Measurements from ENCODE around the gene ADAMTS10.
"Not testable (repeated sequence)": the region's sequence is repeated elsewhere in the genome, so short reads cannot be mapped to it uniquely, and the experiment has no call there.

The ADAMTS10 gene

DNA sequence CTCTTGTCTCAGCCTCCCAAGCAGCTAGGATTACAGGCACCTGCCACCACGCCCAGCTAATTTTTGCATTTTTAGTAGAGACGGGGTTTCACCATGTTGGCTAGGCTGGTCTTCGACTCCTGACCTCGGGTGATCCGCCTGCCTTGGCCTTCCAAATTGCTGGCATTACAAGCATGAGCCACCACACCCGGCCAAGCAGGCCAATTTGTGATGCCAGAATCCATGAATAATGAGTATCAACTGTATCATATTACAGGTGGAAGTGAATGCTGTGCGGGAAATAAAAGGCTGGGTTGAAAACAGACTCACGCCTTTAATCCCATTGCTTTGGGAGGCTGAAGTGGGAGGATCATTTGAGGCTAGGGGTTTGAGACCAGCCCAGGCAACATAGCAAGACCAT lies 16.3 kb upstream of the ADAMTS10 start:
- no peak for TF ChIP-seq CTCF (IDR thresholded peaks at IDR 0.05; ENCODE audit: extremely low read depth, missing control alignments)
- DNase-seq (ENCODE audit: low spot score) = no peak

DNA sequence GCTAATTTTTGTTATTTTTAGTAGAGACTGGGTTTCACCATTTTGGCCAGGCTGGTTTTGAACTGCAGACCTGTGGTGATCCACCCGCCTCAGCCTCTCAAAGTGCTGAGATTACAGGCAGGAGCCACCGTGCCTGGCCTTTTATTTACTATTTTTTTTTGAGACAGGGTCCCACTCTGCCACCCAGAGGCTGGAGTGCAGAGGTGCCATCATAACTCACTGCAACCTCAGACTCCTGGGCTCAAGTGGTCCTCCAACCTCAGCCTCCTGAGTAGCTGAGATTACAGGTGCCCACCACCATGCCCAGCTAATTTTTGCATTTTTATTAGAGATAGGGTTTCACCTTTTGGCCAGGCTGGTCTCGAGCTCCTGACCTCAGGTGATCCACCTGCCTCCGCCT lies 12.4 kb upstream of the ADAMTS10 start:
- DNase-seq (ENCODE audit: low spot score) = not testable (repeated sequence)

GRCh38 chr19:8618751-8619150 lies 8.2 kb upstream of the ADAMTS10 start:
- TF ChIP-seq CTCF (IDR thresholded peaks at IDR 0.05; ENCODE audit: extremely low read depth, missing control alignments) = no peak
- DNase-seq (ENCODE audit: low spot score) = no peak

DNA sequence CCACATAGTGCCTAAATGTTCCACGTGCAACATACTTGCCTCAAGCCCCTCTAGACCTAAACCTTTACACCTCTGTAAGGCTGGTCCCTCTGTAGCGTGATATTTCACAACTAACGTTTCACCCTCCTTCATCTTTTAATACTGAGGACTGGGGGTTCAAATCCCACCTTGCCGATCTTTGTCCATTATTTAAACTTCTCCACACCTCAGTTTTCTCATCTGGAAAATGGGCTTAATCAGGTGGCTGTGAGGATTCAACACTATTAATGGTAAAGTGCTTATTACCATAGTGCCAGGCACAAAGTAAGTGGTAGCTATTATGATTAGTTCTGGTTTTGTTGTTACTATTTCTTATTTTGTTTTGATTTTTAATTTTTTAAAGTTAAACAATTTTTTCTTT lies 7.5 kb upstream of the ADAMTS10 start:
- no peak for DNase-seq (ENCODE audit: low spot score)
- no peak for TF ChIP-seq CTCF (IDR thresholded peaks at IDR 0.05; ENCODE audit: extremely low read depth, missing control alignments)

DNA sequence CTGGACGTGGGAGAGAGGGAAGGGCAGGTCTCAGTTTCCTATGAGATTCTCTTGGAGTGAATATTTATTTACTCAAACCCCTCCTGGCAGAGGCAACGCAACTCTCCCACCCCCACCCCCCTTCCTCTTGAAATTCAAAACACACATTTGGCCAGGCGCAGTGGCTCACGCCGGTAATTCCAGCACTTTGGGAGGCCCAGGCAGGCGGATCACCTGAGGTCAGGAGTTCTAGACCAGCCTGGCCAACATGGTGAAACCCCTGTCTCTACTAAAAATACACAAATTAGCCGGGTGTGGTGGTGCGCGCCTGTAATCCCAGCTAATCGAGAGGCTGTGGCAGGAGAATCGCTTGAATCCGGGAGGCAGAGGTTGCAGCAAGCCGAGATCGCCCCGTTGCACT lies 6.8 kb upstream of the ADAMTS10 start:
- not testable (repeated sequence) for DNase-seq (ENCODE audit: low spot score)

DNA sequence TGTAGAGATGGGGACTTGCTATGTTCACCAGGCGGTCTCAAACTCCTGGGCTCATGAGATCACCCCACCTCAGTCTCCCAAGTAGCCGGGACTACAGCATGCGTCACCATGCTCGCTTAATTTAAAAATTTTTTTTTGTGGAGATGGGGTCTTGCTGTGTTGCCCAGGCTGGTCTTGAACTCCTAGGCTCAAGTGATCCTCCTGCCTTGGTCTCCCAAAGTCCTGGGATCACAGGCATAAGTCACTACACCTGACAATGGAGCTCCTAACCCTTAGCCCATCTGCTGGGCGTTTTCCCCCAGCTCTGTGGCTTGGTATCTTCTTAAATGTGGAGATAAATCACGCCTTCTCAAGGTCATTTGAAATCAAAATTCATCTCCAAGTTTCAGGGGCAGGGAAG lies 6.3 kb upstream of the ADAMTS10 start:
- no peak for DNase-seq (ENCODE audit: low spot score)

DNA sequence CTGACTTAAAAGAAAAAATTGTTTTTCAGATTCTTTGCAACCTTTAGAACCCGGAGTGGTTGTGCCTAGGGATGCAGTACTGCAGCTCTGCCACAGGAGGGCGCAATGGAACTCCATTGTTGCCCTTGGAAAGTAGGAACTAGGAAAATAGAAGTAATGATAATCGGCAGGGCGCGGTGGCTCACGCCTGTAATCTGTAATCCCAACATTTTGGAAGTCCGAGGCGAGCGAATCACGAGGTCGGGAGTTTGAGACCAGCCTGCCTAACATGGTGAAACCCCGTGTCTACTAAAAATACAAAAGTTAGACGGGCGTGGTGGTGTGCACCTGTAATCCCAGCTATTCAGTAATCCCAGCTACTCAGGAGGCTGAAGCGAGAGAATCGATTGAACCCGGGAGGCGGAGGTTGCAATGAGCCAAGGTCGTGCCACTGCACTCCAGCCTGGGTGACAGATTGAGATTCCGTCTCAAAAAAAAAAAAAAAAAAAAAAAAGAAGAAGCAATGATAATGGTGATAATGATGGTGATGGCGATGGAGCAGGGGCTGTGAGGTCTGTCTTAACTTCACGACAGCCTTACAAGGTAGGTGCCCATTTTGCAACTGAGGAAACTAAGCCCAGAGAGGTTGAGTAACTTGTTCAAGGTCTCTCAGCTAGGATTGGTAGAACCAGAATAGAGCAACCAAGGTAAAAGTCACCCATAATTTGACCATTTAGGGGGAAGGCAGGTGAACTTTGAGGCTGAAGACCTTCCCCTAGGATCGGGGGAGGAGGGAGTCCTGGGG lies 5.5 kb upstream of the ADAMTS10 start:
- DNase-seq (ENCODE audit: low spot score) = peak; percentile 64

More for the DNA sequence above, 6.3 kb upstream of the ADAMTS10 start:
- TF ChIP-seq CTCF (IDR thresholded peaks at IDR 0.05; ENCODE audit: extremely low read depth, missing control alignments) = no peak

GRCh38 chr19:8615024-8615423 lies 4.5 kb upstream of the ADAMTS10 start:
- TF ChIP-seq CTCF (IDR thresholded peaks at IDR 0.05; ENCODE audit: extremely low read depth, missing control alignments) = no peak

More for the DNA sequence above, 5.5 kb upstream of the ADAMTS10 start:
- TF ChIP-seq CTCF (IDR thresholded peaks at IDR 0.05; ENCODE audit: extremely low read depth, missing control alignments) = peak; percentile 83

More at GRCh38 chr19:8615024-8615423, 4.5 kb upstream of the ADAMTS10 start:
- no peak for DNase-seq (ENCODE audit: low spot score)

All from GM20000 (cell line).